IPS-NIHi7 (cell line): ENCODE measurements around the gene RSL1D1.
"Not testable (repeated sequence)": the region's sequence is repeated elsewhere in the genome, so short reads cannot be mapped to it uniquely, and the experiment has no call there.

ENCODE experiments used
- DNase-seq: peaks from one replicate; pipeline ENCODE4 v3.0.0; 2012; ENCODE audit warnings: mixed read lengths; ENCODE audit errors: extremely low spot score

RSL1D1 gene

DNA sequence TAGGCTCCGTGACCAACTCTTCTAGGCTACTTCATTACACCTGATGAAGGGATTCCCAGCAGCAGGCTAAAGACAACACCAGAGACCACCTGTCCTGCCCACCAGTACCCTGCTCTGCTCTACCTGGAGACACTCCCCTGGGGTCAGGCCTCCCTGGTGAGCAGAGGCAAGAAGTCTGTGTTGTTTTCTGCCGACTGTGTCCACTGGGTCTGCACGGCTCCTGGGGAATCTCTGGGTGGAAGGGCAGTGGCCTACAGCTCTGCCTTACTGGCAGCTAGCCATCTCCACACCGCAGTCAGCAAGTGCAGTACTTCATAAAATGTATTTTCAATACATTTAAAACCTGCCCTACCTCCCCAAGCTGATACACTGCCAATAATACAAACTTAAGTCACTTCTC is 6.8 kb downstream of the RSL1D1 start:
- DNase-seq, result no peak

DNA sequence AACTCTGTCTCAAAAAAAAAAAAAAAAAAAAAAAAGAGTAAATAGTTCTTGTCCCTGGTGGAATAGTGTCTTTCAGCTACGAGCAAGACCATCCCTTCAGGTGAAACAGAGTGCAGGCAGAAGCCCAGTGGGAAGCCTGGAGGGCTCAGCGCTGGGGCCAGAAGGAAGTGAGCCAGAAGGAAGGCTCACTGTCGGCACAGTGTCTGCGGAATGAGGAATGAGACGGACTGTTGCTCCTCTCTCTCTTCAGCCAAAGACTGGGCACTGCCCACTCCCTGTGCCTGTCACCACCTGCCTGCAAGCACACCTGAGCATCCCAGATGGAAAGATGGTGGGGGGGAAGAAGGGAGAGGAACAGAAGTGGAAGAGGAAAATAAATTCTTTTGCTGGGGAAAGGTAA is 7.5 kb downstream of the RSL1D1 start:
- no peak for DNase-seq

DNA sequence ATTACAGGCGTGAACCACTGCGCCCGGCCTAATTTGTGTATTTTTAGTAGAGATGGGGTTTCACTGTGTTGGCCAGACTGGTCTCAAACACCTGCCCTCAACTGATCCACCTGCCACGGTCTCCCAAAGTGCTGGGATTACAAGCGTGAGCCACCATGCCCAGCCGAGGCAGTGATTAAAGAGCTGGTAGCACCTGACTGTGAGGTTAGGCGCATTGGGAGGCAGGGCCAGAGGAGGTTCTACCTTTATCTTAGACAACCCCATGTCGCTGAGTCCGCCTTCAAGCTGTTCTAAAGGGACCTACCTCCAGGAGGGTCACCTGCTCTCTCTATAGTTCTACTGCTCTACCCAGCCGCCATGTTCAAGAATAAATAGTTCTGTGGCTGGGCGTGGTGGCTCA is 8.1 kb downstream of the RSL1D1 start:
- no peak for DNase-seq

DNA sequence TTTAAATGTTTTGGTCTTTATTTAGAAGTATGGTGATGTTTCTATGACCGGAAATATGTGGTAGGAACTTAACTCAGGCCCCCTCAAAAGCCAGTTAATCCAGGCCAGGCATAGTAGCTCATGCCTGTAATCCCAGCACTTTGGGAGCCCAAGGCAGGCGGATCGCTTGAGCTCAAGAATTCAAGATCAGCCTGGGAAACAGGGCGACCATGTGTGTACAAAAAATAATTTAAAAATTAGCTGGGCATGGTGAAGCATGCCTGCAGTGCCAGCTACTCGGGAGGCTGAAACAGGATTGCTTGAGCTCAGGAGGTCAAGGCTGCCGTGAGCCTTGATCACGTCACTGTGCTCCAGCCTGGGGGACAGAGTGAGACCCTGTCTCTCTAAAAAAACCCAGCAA is 10.3 kb downstream of the RSL1D1 start:
- no peak for DNase-seq

DNA sequence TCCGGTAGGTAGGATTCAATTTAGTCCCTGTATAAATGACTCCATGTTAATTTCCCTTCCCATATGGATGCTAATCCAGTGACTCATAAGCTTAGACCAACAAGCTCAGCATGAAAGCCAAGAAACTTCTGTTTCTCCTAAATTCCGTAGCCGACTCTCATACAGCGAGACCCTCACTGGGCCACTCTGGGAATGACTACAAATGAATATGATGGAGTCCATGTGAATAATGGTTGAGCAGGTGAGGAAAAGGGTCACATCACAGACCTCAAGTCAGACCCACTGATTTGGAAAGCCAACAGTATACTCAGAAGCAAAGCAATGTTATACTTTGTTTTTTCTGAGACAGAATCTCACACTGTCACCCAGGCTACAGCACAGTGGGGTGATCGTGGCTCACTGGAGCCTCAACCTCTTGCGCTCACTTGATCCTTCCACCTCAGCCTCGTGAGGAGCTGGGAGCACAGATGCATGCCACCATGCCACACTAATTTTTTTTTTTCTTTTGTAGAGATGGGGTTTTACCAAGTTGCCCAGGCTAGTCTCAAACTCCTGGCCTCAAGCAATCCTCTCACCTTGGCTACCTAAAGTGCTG is 14.6 kb downstream of the RSL1D1 start:
- DNase-seq, result peak; percentile 38

DNA sequence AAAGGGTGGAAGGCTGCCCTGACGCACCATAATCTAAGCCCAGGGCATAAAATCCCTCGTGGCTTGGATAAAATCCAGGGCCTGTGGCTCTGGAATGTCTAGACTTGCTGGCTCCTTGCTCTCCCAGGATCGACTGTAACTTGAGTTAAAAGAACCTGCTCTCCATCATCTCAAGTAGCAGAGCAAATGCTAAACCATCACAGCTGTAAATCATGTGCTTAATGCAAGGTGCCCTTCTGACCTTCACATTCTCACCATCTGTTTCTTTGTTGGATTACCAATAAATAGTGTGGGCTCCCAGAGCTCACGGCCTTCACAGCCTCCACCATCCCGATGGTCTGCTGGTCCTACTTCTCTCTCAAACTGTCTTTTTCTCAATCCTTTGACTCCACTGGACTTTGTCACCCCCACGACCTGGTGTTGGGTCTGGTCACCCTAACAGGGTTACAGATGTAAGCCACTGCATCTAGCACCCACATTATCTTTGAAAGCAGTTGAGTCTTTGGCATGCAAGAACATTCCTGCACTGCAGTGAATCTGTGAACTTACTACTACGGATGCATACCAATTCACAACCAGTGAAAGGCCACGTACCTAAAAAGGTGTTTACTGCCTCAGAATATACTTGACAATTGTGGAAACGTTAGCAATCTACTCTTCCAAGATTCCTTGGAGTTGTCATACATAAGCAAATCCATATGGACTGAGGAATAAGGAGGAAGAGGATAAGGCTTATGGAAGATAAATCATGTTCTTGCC is 15.3 kb downstream of the RSL1D1 start:
- no peak for DNase-seq

DNA sequence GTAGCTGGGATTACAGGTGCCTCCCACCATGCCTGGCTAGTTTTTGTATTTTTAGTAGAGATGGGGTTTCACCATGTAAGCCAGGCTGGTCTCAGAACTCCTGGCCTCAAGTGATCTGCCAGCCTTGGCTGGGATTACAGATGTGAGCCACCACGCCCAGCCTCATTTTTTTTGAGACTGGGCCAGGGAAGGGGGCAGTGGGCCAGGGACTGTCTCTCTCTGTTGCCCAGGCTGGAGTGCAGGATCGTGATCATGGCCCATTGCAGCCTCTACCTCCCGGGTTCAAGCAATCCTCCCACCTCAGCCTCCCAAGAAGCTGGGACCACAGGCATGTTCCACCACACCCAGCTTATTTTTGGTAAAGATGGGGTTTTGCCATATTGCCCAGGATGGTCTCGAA is 16.0 kb downstream of the RSL1D1 start:
- no peak for DNase-seq

DNA sequence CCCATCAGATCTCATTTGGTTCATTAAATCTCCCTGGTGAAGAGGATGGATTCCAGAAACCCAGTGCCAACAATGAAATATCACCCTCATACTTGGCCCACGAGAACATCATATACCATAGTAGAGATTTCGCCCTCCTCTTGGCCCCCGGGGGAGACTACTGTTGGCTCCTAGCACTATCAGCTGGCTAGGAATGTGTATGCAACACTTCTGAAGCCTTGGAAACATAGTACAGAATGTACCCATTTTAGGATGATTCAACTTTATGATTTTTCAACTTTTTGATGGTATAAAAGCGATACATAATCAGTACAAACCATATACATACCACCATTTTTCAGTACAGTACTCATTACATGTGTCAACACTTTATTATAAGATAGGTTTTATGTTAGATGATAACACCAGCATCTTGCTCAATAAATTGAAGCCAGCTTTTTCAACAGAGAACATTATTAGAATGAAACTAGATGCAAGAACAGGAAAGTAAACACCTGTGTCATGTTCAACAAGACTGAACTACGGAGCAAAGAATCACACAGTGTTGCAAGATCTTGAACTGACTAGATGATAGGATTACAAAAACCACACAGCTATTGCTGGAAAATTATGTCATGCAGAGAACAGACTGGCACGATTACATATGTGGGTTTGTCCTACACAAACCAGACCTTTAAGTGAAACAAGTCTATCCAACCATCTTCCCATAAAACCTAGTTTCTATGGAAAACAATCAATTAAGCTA is 17.2 kb downstream of the RSL1D1 start:
- DNase-seq, result no peak

DNA sequence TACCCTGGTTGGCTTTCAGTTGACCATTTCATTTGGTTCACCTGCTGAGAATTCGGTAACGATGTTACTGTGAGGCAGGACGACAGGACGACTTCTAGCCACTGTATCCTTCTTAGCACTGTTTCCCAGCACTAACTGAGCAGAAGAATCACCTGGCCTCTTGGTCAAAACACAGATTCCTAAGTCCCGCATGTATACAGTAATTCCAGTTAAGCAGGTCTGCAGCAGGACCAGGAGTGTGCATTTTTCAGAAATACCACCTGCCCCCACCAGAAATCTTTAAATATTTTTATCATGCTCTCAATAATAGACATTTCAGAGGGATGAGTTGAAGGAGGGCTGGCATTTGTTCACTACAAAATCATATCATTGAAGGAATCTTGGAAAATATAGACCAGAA is 22.6 kb downstream of the RSL1D1 start:
- DNase-seq, result no peak

DNA sequence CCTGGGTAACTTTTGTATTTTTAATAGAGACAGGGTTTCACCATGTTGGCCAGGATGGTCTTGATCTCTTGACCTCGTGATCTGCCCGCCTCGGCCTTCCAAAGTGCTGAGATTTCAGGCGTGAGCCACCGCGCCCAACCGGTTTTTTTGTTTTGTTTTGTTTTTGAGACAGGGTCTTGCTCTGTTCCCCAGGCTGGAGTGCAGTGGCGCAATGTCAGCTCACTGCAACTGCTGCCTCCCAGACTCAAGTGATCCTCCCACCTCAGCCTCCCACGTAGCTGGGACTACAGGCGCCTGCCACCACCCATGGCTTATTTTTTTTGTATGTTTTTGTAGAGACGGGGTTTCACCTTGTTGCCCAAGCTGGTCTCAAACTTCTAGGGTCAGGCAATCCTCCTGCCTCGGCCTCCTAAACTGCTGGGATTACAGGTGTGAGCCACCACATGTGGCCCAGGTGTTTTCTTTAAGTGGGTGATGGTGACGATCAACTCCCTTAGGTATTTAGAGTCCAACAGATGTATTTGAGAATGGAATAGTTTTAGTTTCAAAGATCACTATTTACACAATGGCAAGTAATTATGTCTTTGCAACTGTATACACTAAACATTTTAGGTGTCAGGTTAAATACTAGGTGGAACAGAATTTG is 25.7 kb downstream of the RSL1D1 start:
- DNase-seq, result not testable (repeated sequence)

DNA sequence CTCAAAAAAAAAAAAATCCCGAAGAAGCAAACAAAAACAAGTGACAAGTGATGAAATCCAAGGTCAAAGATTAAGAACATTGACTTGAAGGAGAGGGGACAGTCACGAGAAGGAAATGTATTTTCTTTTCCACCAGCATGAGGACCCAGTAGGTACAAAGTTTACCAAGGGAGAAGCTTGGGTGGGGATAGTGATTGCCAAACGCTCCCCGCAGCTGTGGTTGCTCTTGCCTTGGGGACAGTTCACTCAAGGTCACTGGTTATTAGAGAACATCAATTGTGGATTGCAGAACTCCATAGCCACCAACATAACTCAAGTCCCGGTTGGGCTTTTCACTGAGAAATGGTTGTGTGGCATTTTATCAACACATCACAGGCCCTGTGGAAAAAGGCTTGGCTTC is 27.0 kb downstream of the RSL1D1 start:
- no peak for DNase-seq

DNA sequence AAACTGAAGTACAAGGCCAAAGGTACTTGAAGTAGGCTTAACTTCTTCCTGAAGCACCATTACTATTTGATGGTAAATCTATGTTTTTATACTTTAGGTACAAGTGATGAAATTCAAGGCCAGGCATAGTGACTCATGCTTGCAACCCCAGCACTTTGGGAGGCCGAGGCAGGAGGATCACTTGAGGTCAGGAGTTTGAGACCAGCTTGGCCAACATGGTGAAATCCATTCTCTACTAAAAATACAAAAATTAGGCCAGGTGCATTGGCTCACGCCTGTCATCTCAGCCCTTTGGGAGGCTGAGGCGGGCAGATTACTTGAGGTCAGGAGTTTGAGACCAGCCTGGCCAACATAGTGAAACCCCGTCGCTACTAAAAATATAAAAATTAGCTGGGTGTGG is 27.7 kb downstream of the RSL1D1 start:
- DNase-seq, result not testable (repeated sequence)

DNA sequence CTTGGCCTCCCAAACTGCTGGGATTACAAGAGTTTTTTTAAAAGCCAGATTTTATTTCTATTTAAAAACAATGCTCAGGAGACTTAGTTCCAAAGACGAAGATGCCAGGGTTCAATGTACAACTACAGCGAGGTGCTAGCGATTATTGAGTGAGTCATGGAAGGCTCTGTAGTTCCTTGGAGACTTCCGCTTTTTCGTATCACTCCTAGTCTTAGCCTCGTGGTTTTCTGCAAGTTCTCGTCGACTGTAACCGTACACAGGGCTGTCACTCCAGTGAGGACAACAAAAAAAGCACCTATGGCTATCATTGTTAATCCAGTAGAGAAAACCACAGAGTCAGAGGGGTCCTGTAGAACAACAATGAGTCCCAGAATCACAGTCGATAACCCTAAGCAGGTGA is 31.5 kb downstream of the RSL1D1 start:
- DNase-seq, result no peak

DNA sequence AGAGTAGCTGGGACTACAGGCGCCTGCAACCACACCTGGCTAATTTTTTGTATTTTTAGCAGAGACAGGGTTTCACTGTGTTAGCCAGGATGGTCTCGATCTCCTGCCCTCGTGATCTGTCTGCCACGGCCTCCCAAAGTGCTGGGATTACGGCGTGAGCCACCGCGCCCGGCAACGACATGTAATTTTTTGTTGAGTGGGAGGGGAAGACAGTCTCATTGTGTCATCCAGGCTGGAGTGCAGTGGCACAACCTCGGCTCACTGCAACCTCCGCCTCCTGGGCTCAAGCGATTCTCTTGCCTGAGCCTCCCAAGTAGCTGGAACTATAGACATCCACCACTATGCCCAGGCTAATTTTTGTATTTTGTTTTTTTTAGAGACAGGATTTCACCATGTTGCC is 32.4 kb downstream of the RSL1D1 start:
- DNase-seq, result not testable (repeated sequence)

DNA sequence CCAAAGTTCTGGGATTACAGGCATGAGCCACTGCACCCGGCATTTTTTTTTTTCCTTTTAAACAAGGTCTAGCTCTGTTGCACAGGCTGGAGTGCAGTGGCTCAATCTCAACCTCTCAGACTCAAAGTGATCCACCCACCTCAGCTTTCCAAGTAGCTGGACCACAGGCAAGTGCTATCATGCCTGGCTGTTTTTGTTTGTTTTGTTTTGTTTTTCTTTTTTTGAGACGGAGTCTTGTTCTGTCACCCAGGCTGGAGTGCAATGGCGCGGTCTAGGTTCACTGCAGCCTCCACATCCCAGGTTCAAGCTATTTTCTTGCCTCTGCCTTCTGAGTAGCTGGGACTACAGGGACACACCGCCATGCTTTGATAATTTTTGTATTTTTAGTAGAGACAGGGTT is 35.2 kb downstream of the RSL1D1 start:
- no peak for DNase-seq

DNA sequence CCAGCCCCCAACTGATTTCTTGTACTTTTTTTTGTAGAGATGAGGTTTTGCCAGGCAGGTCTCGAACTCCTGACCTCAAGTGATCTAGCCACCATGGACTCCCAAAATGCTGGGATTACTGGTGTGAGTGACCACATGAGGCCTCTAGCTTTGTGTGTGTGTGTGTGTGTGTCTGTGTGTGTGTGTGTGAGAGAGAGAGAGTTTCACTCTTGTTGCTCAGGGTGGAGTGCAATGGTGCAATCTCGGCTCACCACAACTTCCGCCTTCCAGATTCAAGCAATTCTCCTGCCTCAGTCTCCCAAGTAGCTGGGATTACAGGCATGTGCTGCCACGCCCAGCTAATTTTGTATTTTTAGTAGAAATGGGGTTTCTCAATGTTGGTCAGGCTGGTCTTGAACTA is 36.5 kb downstream of the RSL1D1 start:
- DNase-seq, result not testable (repeated sequence)

DNA sequence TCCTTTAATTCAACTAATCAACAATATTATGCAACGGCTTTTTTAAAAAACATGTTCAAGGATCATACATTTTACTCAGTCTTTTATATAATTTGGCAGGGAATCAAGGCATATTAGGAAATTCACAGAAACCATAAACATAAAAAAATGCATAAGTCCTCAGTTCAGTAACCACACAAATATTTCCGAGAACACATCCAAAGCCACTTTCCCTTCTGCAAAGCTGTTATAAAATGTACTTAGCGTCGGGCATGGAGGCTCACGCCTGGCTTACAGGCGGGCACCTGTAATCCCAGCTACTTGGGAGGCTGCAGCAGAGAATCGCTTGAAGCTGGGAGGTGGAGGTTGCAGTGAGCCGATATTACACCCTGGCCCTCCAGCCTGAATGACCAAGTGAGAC is 44.6 kb downstream of the RSL1D1 start:
- no peak for DNase-seq

DNA sequence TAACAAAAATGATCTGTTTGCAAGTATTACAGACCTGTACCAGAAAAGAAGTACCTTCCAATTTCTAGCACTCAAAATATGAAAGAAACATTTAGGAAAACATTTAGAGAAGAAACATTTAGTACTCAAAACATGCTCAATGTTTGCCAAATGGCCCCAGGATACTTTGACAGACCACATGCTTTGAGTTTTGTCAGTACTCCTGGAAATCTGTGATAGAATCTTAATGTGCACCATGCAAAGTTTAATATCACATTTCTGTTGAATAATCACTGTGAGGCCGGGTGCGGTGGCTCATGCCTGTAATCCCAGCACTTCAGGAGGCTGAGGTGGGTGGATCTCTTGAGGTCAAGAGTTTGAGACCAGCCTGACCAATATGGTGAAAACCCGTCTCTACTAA is 45.8 kb downstream of the RSL1D1 start:
- no peak for DNase-seq

DNA sequence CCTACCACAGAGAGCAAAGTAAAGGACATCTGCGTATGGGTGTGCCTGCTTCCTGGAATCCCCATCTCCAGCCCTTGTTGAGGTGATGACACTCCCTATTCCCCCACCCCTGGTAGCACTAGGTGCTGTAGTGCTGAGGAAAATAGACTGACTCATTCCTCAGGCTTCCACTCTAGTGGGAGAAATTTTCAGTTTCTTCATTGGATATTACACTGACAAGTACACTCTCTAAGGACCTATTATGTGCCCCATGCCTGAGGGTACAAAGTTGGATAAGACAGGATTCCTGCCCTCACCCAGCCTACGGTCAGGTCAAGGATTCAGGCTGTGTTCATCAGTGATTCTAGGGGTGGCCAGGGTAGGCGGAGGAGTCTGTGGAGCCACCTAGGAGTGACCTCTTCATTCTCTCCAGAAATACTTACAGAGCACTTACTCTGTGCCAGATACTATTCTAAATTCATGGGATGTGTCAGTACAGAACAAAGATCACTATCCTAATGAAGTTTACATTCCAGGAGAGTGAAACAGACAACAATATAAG is 49.8 kb downstream of the RSL1D1 start:
- no peak for DNase-seq

DNA sequence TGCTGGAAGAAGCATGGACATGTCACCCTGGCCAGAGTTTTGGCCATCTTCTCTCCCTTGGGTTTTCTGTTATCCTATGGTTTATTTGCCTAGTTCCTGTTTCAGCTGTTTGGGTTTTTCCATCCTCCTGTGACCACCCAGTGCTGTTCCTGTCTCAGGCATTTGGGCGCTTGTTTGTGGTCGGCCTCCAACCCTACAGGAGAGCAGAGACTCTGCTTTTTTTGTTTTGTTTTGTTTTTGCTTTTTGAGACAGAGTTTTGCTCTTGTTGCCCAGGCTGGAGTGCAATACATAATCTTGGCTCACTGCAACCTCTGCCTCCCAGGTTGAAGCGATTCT is 51.0 kb downstream of the RSL1D1 start:
- no peak for DNase-seq

DNA sequence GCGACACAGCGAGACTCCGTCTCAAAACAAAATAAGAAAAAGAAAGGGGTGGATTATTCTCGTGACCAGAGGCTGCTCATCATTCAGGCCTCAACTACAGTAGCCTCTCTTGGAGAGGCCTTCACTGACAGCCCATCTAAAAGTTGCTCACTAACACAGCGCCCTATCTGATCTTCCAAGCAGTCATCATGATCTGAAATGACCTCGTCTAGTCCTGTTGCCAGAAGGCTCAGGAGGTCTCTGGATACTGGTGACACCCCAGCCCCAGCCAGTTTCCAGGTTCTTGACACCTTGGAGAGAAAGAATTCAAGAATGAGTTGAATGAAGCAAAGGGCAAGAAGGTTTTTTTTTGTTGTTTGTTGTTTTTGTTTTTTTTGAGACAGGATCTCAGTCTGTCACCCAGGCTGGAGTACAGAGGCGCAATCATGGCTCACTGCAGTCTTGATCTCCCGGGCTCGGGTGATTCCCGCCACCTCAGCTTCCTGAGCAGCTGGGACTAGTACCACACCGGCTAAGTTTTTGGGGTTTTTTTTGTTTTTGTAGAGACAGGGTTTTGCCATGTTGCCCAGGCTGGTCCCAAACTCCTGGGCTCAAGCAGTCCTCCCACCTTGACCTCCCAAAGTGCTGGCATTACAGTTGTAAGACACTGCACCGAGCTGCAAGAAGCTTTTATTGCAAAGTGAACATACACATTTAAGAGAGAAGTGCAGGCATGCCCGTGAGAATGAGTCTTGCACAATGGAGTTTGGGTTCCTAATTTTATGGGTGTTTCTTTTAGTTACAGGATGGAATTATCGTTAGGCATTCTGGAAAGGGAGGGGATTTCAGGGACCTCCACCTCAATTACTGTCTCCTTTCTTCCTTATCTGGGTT is 51.6 kb downstream of the RSL1D1 start:
- no peak for DNase-seq

DNA sequence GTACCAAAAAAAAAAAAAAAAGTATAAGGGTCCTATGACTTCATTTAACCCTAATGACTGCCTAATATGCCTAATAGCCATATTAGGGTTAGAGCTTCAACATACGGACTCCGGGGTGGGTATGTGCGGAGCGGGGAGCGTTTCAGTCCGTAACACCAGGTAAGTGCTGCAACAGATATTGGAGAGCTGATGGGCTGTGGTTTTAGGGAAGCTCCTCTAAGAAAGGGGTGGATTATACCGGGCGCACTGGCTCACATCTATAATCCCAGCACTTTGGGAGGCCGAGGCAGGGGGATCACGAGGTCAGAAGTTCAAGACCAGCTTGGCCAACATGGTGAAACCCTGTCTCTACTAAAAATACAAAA is 52.3 kb downstream of the RSL1D1 start:
- DNase-seq, result no peak
